GM12891 (cell line): ENCODE data around the gene MYO7B.

Experiments used
- POLR2A ChIP-seq: IDR thresholded peaks from 2 replicates; pipeline ENCODE4 v1.6.1; 2011; ENCODE audit warnings: low read depth, low read length, control low read depth
- POLR2AphosphoS5 ChIP-seq: IDR thresholded peaks from 2 replicates; pipeline ENCODE4 v1.6.1; 2011; ENCODE audit warnings: low read depth, low read length, control low read depth
- POU2F2 ChIP-seq: IDR thresholded peaks from 2 replicates; pipeline ENCODE4 v1.6.1; 2011; ENCODE audit warnings: low read depth, mild to moderate bottlenecking, control low read depth, low read length, moderate library complexity
- SPI1 ChIP-seq: IDR thresholded peaks from 2 replicates; pipeline ENCODE4 v1.6.1; 2011; ENCODE audit warnings: low read depth, low read length, control low read depth
- TAF1 ChIP-seq: IDR thresholded peaks from 2 replicates; pipeline ENCODE4 v1.6.1; 2011; ENCODE audit warnings: low read depth, low read length, control low read depth

DNA sequence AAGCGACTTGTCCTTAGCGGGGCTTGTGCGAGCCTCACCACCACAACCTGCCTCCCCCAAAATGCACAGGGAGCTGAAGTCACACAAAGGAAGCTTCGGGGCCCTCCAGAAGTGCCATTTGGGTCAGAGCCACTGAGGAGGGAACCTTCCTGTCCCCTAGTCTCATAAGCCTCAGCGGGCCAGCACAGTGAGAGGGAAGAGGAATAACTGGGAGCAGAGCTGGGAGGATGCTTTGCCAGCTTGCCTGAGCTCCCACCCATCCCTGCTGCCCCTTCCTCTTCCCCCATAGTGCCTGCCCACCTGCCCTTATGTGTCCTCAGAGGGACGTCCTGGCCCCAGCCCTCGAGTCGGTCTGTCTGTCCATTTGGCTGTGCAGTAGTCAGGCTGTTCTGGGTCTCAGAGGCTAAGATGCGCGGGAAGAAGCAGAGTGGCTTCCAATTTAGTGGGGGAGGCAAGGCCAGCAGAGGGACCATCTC is 58.7 kb downstream of the MYO7B start:
- TF ChIP-seq POLR2AphosphoS5 (no peak), POLR2A (no peak), TAF1 (no peak), SPI1 (no peak), POU2F2 (no peak)
